ENCODE data around the gene C1QTNF5.

The C1QTNF5 gene

GRCh38 chr11:119368121-119369034, 27.7 kb upstream of the C1QTNF5 start:
- no peak for TF ChIP-seq CTCF (IDR thresholded peaks at IDR 0.05; ENCODE audit: insufficient read depth, low read length)
- no peak for TF ChIP-seq POLR2AphosphoS5 (IDR thresholded peaks at IDR 0.05; ENCODE audit: low read depth)
- TF ChIP-seq GABPA (IDR thresholded peaks at IDR 0.05; ENCODE audit: low read depth) = no peak
- no peak for TF ChIP-seq SPI1 (IDR thresholded peaks at IDR 0.05; ENCODE audit: borderline replicate concordance, low read depth)
- TF ChIP-seq REST (IDR thresholded peaks at IDR 0.05; ENCODE audit: insufficient replicate concordance, low read depth) = no peak
- H3K4me3 ChIP-seq (replicated peaks; ENCODE audit: insufficient read depth, low read length) = no peak overlapping the region
- no peak for DNase-seq (ENCODE audit: low read depth in 1 of 2, low spot score in 1 of 2)
- H3K27me3 ChIP-seq (ENCODE audit: insufficient read depth, poor library complexity, severe bottlenecking) = peaks cover 11% of the 10 kb centered on the region
- peak overlapping the region; percentile 59 for H3K27ac ChIP-seq (replicated peaks)

- H3K27ac ChIP-seq (replicated peaks) = peak overlapping the region; percentile 59
Observed at GRCh38 chr11:119367661-119368120, 27.0 kb upstream of the C1QTNF5 start.

More at GRCh38 chr11:119367661-119368120, 27.0 kb upstream of the C1QTNF5 start:
- no peak for TF ChIP-seq GABPA (IDR thresholded peaks at IDR 0.05; ENCODE audit: low read depth)
- no peak for TF ChIP-seq SPI1 (IDR thresholded peaks at IDR 0.05; ENCODE audit: borderline replicate concordance, low read depth)
- TF ChIP-seq CTCF (IDR thresholded peaks at IDR 0.05; ENCODE audit: insufficient read depth, low read length) = no peak
- TF ChIP-seq POLR2AphosphoS5 (IDR thresholded peaks at IDR 0.05; ENCODE audit: low read depth) = no peak
- TF ChIP-seq REST (IDR thresholded peaks at IDR 0.05; ENCODE audit: insufficient replicate concordance, low read depth) = no peak
- Histone ChIP-seq H3K27me3 (ENCODE audit: insufficient read depth, poor library complexity, severe bottlenecking) (peaks cover 14% of the 10 kb centered on the region), H3K4me3 (replicated peaks; ENCODE audit: insufficient read depth, low read length) (no peak overlapping the region)
- DNase-seq (ENCODE audit: low read depth in 1 of 2, low spot score in 1 of 2) = peak in 1 of 2 experiments; percentile 87

Data from HL-60 (cell line).